ENCODE data around the gene HTR4.

Gene HTR4

DNA sequence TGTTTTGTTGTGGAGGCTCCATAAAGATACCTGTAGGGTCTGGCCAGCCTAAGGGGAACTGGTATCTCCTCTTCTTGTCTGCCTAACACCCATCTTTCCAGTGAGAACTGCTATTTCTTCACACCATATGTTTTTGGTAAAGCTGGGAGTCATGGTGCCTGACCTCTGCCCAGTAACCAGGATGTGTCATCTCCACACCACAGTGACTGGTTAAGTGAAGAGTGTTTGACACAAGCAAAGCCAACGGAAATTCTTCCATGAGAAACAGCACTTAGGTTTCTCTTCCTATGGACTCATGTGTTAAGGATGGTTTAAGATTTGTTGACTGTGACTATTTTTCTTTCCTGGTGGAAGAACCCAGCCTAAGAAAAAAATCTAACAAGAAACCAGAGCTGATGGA is 111.5 kb downstream of the HTR4 start:
- H3K9me3 ChIP-seq (ENCODE audit: insufficient read depth, low read length, severe bottlenecking) = no peaks in the 10 kb centered on the region
- no peak overlapping the region for H3K9ac ChIP-seq (ENCODE audit: low read depth, low read length)
- H3K36me3 ChIP-seq (ENCODE audit: insufficient read depth, low read length) = no peaks in the 10 kb centered on the region
- H3K27me3 ChIP-seq (ENCODE audit: insufficient read depth, low read length, poor library complexity) = no peaks in the 10 kb centered on the region
- no peak overlapping the region for H3K4me2 ChIP-seq (ENCODE audit: insufficient read depth, low read length)
- H4K20me1 ChIP-seq (ENCODE audit: insufficient read depth, low read length) = no peaks in the 10 kb centered on the region
- no peaks in the 10 kb centered on the region for H3K79me2 ChIP-seq (ENCODE audit: insufficient read depth, low read length)
- ATAC-seq (ENCODE audit: insufficient read depth, low read depth) = no peak
- no peak for DNase-seq
- no peak overlapping the region for H2AFZ ChIP-seq (ENCODE audit: low read depth, low read length)
- no peak overlapping the region for H3K27ac ChIP-seq (ENCODE audit: low read length)
- TF ChIP-seq EZH2 (IDR thresholded peaks at IDR 0.05; ENCODE audit: borderline replicate concordance, low read depth, low read length, severe bottlenecking) = no peak
- TF ChIP-seq, protein P1, sequence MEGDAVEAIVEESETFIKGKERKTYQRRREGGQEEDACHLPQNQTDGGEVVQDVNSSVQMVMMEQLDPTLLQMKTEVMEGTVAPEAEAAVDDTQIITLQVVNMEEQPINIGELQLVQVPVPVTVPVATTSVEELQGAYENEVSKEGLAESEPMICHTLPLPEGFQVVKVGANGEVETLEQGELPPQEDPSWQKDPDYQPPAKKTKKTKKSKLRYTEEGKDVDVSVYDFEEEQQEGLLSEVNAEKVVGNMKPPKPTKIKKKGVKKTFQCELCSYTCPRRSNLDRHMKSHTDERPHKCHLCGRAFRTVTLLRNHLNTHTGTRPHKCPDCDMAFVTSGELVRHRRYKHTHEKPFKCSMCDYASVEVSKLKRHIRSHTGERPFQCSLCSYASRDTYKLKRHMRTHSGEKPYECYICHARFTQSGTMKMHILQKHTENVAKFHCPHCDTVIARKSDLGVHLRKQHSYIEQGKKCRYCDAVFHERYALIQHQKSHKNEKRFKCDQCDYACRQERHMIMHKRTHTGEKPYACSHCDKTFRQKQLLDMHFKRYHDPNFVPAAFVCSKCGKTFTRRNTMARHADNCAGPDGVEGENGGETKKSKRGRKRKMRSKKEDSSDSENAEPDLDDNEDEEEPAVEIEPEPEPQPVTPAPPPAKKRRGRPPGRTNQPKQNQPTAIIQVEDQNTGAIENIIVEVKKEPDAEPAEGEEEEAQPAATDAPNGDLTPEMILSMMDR (IDR thresholded peaks at IDR 0.05; ENCODE audit: borderline replicate concordance, extremely low read depth, low read length, poor library complexity, severe bottlenecking) = no peak
- no peaks in the 10 kb centered on the region for H3K4me1 ChIP-seq (ENCODE audit: insufficient read depth, low read length)
- H3K4me3 ChIP-seq (ENCODE audit: low read depth in 1 of 2, low read length in 2 of 2) = no peak overlapping the region

DNA sequence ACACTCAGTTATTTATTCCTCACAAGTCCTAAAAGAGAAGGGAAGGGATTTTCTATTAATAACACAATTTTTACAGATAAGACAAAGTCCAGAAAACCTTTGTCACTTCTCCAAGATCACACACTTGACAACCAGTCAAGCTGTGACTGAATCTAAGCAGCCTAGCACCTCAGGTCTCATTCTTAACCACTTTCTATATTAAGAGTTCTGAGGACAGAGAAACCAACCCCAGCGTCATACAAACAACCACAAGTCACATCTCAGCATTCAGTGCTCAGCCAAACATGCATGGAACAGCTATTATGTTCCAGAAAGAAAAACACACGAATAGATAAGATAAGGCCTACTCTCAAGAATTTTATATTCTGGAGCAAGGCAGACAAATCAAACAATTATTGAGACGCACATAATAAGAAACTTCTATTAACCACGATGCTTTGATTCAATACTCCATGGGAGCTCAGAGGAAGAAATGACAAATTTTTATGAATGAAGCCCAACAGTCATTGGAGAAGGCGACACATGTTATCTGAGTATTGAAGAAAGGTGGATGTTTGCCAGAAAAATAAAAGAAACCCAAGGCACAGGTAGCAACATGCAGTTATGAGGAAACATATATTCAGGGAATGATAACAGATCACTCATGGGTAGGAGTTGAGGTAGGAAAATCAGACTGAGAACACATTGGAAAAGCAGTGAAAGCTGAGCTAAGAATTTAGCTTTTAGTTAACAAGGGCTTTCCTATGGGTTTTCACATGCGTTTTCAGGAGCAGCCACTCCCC is 113.1 kb downstream of the HTR4 start:
- H3K4me1 ChIP-seq (ENCODE audit: insufficient read depth, low read length) = no peaks in the 10 kb centered on the region
- no peak overlapping the region for H3K27ac ChIP-seq (ENCODE audit: low read length)
- H3K36me3 ChIP-seq (ENCODE audit: insufficient read depth, low read length) = no peaks in the 10 kb centered on the region
- TF ChIP-seq, protein P1 (IDR thresholded peaks at IDR 0.05; ENCODE audit: borderline replicate concordance, extremely low read depth, low read length, poor library complexity, severe bottlenecking) = no peak
- no peak for TF ChIP-seq EZH2 (IDR thresholded peaks at IDR 0.05; ENCODE audit: borderline replicate concordance, low read depth, low read length, severe bottlenecking)
- H2AFZ ChIP-seq (ENCODE audit: low read depth, low read length) = no peak overlapping the region
- no peaks in the 10 kb centered on the region for H3K79me2 ChIP-seq (ENCODE audit: insufficient read depth, low read length)
- H3K27me3 ChIP-seq (ENCODE audit: insufficient read depth, low read length, poor library complexity) = no peaks in the 10 kb centered on the region
- no peak overlapping the region for H3K4me2 ChIP-seq (ENCODE audit: insufficient read depth, low read length)
- ATAC-seq (ENCODE audit: insufficient read depth, low read depth) = no peak
- no peak overlapping the region for H3K9ac ChIP-seq (ENCODE audit: low read depth, low read length)
- DNase-seq = no peak
- H3K9me3 ChIP-seq (ENCODE audit: insufficient read depth, low read length, severe bottlenecking) = no peaks in the 10 kb centered on the region
- H4K20me1 ChIP-seq (ENCODE audit: insufficient read depth, low read length) = no peaks in the 10 kb centered on the region
- H3K4me3 ChIP-seq (ENCODE audit: low read depth in 1 of 2, low read length in 2 of 2) = no peak overlapping the region

DNA sequence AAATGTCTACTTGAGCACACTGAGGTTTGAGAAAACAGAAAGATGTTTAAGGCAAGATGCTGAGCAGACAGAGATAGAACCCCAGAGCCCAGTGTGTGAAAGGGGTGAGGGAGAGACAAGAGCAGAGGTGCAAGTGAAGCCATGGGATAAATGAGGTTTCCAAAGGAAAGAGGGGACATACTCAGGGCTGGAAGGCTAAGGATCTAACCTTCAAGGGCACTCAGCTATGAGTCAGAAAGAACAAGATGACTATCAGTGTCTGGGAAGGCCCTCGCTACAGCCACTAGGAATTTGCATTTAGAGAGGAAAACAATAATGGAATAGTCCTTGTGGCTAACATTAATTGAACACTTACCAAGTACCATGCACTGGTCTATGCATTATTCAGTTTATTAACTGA is 113.7 kb downstream of the HTR4 start:
- no peak for TF ChIP-seq EZH2 (IDR thresholded peaks at IDR 0.05; ENCODE audit: borderline replicate concordance, low read depth, low read length, severe bottlenecking)
- TF ChIP-seq, protein P1 (IDR thresholded peaks at IDR 0.05; ENCODE audit: borderline replicate concordance, extremely low read depth, low read length, poor library complexity, severe bottlenecking) = no peak
- Histone ChIP-seq H3K36me3 (ENCODE audit: insufficient read depth, low read length) (no peaks in the 10 kb centered on the region), H3K4me3 (ENCODE audit: low read depth in 1 of 2, low read length in 2 of 2) (no peak overlapping the region), H3K4me1 (ENCODE audit: insufficient read depth, low read length) (no peaks in the 10 kb centered on the region), H3K9me3 (ENCODE audit: insufficient read depth, low read length, severe bottlenecking) (no peaks in the 10 kb centered on the region), H2AFZ (ENCODE audit: low read depth, low read length) (no peak overlapping the region), H3K4me2 (ENCODE audit: insufficient read depth, low read length) (no peak overlapping the region), H3K27ac (ENCODE audit: low read length) (no peak overlapping the region), H4K20me1 (ENCODE audit: insufficient read depth, low read length) (no peaks in the 10 kb centered on the region), H3K9ac (ENCODE audit: low read depth, low read length) (no peak overlapping the region), H3K79me2 (ENCODE audit: insufficient read depth, low read length) (no peaks in the 10 kb centered on the region), H3K27me3 (ENCODE audit: insufficient read depth, low read length, poor library complexity) (no peaks in the 10 kb centered on the region)
- DNase-seq (no peak), ATAC-seq (ENCODE audit: insufficient read depth, low read depth) (no peak)
